ENCODE data around the gene CAPN13.

CAPN13 gene

GRCh38 chr2:30764021-30764800 lies 43.0 kb downstream of the CAPN13 start:
- H3K4me2 ChIP-seq (ENCODE audit: low read depth, low read length, poor library complexity, severe bottlenecking): no peak overlapping the region

GRCh38 chr2:30763151-30763660 lies 44.0 kb downstream of the CAPN13 start:
- no peak for TF ChIP-seq EZH2phosphoT487 (IDR thresholded peaks at IDR 0.05; ENCODE audit: borderline replicate concordance)
- TF ChIP-seq CTCF (conservative IDR thresholded peaks at IDR 0.05; ENCODE audit: low read length): no peak
- no peaks in the 10 kb centered on the region for H3K79me2 ChIP-seq (ENCODE audit: insufficient read depth, low read length)
- no peaks in the 10 kb centered on the region for H3K4me1 ChIP-seq (ENCODE audit: insufficient read depth, low read length, poor library complexity, severe bottlenecking)
- H3K9ac ChIP-seq (ENCODE audit: low read depth, low read length, poor library complexity, severe bottlenecking): no peak overlapping the region
- H4K20me1 ChIP-seq (ENCODE audit: insufficient read depth, low read length, poor library complexity, severe bottlenecking): no peaks in the 10 kb centered on the region
- no peak overlapping the region for H2AFZ ChIP-seq (ENCODE audit: low read length)
- no peaks in the 10 kb centered on the region for H3K27me3 ChIP-seq (ENCODE audit: insufficient read depth, low read length, poor library complexity, severe bottlenecking)
- H3F3A ChIP-seq (ENCODE audit: low read depth): no peaks in the 10 kb centered on the region
- no peak overlapping the region for H3K4me3 ChIP-seq (ENCODE audit: low read length, poor library complexity, severe bottlenecking)
- H3K36me3 ChIP-seq (ENCODE audit: insufficient read depth, low read length): no peaks in the 10 kb centered on the region
- H3K9me3 ChIP-seq (ENCODE audit: insufficient read depth, low read depth, low read length): no peaks in the 10 kb centered on the region
- no peaks in the 10 kb centered on the region for H3K9me2 ChIP-seq (replicated peaks; ENCODE audit: low read depth, low read length)
- H3K4me2 ChIP-seq (ENCODE audit: low read depth, low read length, poor library complexity, severe bottlenecking): no peak overlapping the region

More at GRCh38 chr2:30764021-30764800, 43.0 kb downstream of the CAPN13 start:
- H3K9me2 ChIP-seq (replicated peaks; ENCODE audit: low read depth, low read length): no peaks in the 10 kb centered on the region
- H3K27me3 ChIP-seq (ENCODE audit: insufficient read depth, low read length, poor library complexity, severe bottlenecking): no peaks in the 10 kb centered on the region
- no peak overlapping the region for H3K4me3 ChIP-seq (ENCODE audit: low read length, poor library complexity, severe bottlenecking)
- H3K36me3 ChIP-seq (ENCODE audit: insufficient read depth, low read length): no peaks in the 10 kb centered on the region
- no peaks in the 10 kb centered on the region for H3K79me2 ChIP-seq (ENCODE audit: insufficient read depth, low read length)
- no peaks in the 10 kb centered on the region for H3K9me3 ChIP-seq (ENCODE audit: insufficient read depth, low read depth, low read length)
- no peaks in the 10 kb centered on the region for H4K20me1 ChIP-seq (ENCODE audit: insufficient read depth, low read length, poor library complexity, severe bottlenecking)
- TF ChIP-seq EZH2phosphoT487 (IDR thresholded peaks at IDR 0.05; ENCODE audit: borderline replicate concordance): no peak
- TF ChIP-seq CTCF (conservative IDR thresholded peaks at IDR 0.05; ENCODE audit: low read length): no peak
- H2AFZ ChIP-seq (ENCODE audit: low read length): no peak overlapping the region
- no peaks in the 10 kb centered on the region for H3K4me1 ChIP-seq (ENCODE audit: insufficient read depth, low read length, poor library complexity, severe bottlenecking)
- no peaks in the 10 kb centered on the region for H3F3A ChIP-seq (ENCODE audit: low read depth)
- no peak overlapping the region for H3K9ac ChIP-seq (ENCODE audit: low read depth, low read length, poor library complexity, severe bottlenecking)

- H3K9me3 ChIP-seq (ENCODE audit: insufficient read depth, low read depth, low read length): no peaks in the 10 kb centered on the region
- no peaks in the 10 kb centered on the region for H3K79me2 ChIP-seq (ENCODE audit: insufficient read depth, low read length)
- no peak overlapping the region for H3K9ac ChIP-seq (ENCODE audit: low read depth, low read length, poor library complexity, severe bottlenecking)
- H3K36me3 ChIP-seq (ENCODE audit: insufficient read depth, low read length): no peaks in the 10 kb centered on the region
- H3K27me3 ChIP-seq (ENCODE audit: insufficient read depth, low read length, poor library complexity, severe bottlenecking): no peaks in the 10 kb centered on the region
- H3F3A ChIP-seq (ENCODE audit: low read depth): no peaks in the 10 kb centered on the region
- no peak overlapping the region for H2AFZ ChIP-seq (ENCODE audit: low read length)
- H3K4me2 ChIP-seq (ENCODE audit: low read depth, low read length, poor library complexity, severe bottlenecking): no peak overlapping the region
- TF ChIP-seq CTCF (conservative IDR thresholded peaks at IDR 0.05; ENCODE audit: low read length) (no peak), EZH2phosphoT487 (IDR thresholded peaks at IDR 0.05; ENCODE audit: borderline replicate concordance) (no peak)
- no peaks in the 10 kb centered on the region for H3K4me1 ChIP-seq (ENCODE audit: insufficient read depth, low read length, poor library complexity, severe bottlenecking)
- H3K9me2 ChIP-seq (replicated peaks; ENCODE audit: low read depth, low read length): no peaks in the 10 kb centered on the region
- no peaks in the 10 kb centered on the region for H4K20me1 ChIP-seq (ENCODE audit: insufficient read depth, low read length, poor library complexity, severe bottlenecking)
- no peak overlapping the region for H3K4me3 ChIP-seq (ENCODE audit: low read length, poor library complexity, severe bottlenecking)
These were observed 46.0 kb downstream of the CAPN13 start for GRCh38 chr2:30761226-30761625.
